HepG2 (cell line): ENCODE data around the gene AADAT. TPM values are rescaled to one million over a fixed set of nuclear protein-coding genes. Genes with fewer than 3 reads are reported as not detected.

Source experiments
- ATF6 ChIP-seq: sonication (generic); formaldehyde crosslinking; conservative IDR thresholded peaks from 2 replicates; pipeline ENCODE4 v1.4.0; 2020; ENCODE audit warnings: missing genetic modification reagents
- ATF7 ChIP-seq, 2 experiments: fragments of 450-650 bp in 1 of 2; sonication (generic) in 1 of 2; formaldehyde crosslinking in 1 of 2; IDR thresholded peaks; 2 replicates each; pipeline versions ENCODE4 v1.4.0 to v1.6.1; 2016 to 2020; ENCODE audit warnings: antibody characterized with exemption in 1 of 2, mild to moderate bottlenecking in 1 of 2, missing genetic modification reagents in 1 of 2
- CAMTA2 ChIP-seq: sonication (generic); formaldehyde crosslinking; IDR thresholded peaks from 2 replicates; pipeline ENCODE4 v1.4.0; 2020; ENCODE audit warnings: mild to moderate bottlenecking, missing genetic modification reagents, borderline replicate concordance
- CBX1 ChIP-seq: IDR thresholded peaks from one replicate; pipeline ENCODE4 v1.6.1; 2016; ENCODE audit warnings: antibody characterized with exemption, low read depth
- HDAC1 ChIP-seq: sonication (generic); formaldehyde crosslinking; IDR thresholded peaks from 2 replicates; pipeline ENCODE4 v1.5.1; 2020; ENCODE audit warnings: mild to moderate bottlenecking, missing genetic modification reagents
- HMG20B ChIP-seq: conservative IDR thresholded peaks from 2 replicates; pipeline ENCODE4 v1.6.1; 2016; ENCODE audit warnings: missing genetic modification reagents, missing compliant biosample characterization
- KDM5B ChIP-seq: sonication (generic); formaldehyde crosslinking; IDR thresholded peaks from 2 replicates; pipeline ENCODE4 v1.4.0; 2020; ENCODE audit warnings: missing genetic modification reagents, mild to moderate bottlenecking, borderline replicate concordance
- LRRFIP1 ChIP-seq: sonication (generic); formaldehyde crosslinking; conservative IDR thresholded peaks from 2 replicates; pipeline ENCODE4 v1.4.0; 2020; ENCODE audit warnings: missing genetic modification reagents
- MBNL3 ChIP-seq: fragments of 250-450 bp; sonication (Bioruptor Pico); conservative IDR thresholded peaks from 2 replicates; pipeline ENCODE4 v1.8.0; 2022; ENCODE audit warnings: mild to moderate bottlenecking, inconsistent platforms
- MTF1 ChIP-seq: sonication (generic); formaldehyde crosslinking; IDR thresholded peaks from 2 replicates; pipeline ENCODE4 v1.5.0; 2020; ENCODE audit warnings: missing genetic modification reagents
- MTF2 ChIP-seq: sonication (generic); formaldehyde crosslinking; IDR thresholded peaks from 2 replicates; pipeline ENCODE4 v1.5.0; 2020; ENCODE audit warnings: missing genetic modification reagents, borderline replicate concordance
- NFRKB ChIP-seq: fragments of 450-650 bp; IDR thresholded peaks from 2 replicates; pipeline ENCODE4 v1.6.1; 2017
- RELA ChIP-seq: sonication (generic); formaldehyde crosslinking; IDR thresholded peaks from 2 replicates; pipeline ENCODE4 v1.4.0; 2020; ENCODE audit warnings: missing genetic modification reagents
- RXRB ChIP-seq: IDR thresholded peaks from 2 replicates; pipeline ENCODE4 v1.6.1; 2016; ENCODE audit warnings: borderline replicate concordance, missing genetic modification reagents, missing compliant biosample characterization
- SMYD3 ChIP-seq: sonication (generic); formaldehyde crosslinking; IDR thresholded peaks from 2 replicates; pipeline ENCODE4 v1.8.1; 2023; ENCODE audit warnings: mild to moderate bottlenecking, missing genetic modification reagents
- SPEN ChIP-seq: sonication (generic); formaldehyde crosslinking; IDR thresholded peaks from 2 replicates; pipeline ENCODE4 v1.5.1; 2020; ENCODE audit warnings: low read depth, mild to moderate bottlenecking, missing genetic modification reagents
- ZBTB34 ChIP-seq: sonication (generic); formaldehyde crosslinking; IDR thresholded peaks from 2 replicates; pipeline ENCODE4 v1.8.0; 2022; ENCODE audit warnings: mild to moderate bottlenecking, missing genetic modification reagents
- ZBTB8A ChIP-seq: sonication (generic); formaldehyde crosslinking; IDR thresholded peaks from 2 replicates; pipeline ENCODE4 v1.4.0; 2020; ENCODE audit warnings: mild to moderate bottlenecking, low read depth, missing genetic modification reagents, borderline replicate concordance
- ZKSCAN8 ChIP-seq: IDR thresholded peaks from 2 replicates; pipeline ENCODE4 v1.6.1; 2016; ENCODE audit warnings: borderline replicate concordance, missing genetic modification reagents, missing compliant biosample characterization
- ZNF256 ChIP-seq: sonication (generic); formaldehyde crosslinking; conservative IDR thresholded peaks from 2 replicates; pipeline ENCODE4 v1.4.0; 2020; ENCODE audit warnings: missing genetic modification reagents
- ZNF335 ChIP-seq: sonication (generic); formaldehyde crosslinking; IDR thresholded peaks from 2 replicates; pipeline ENCODE4 v1.4.0; 2020; ENCODE audit warnings: missing genetic modification reagents
- ZNF33B ChIP-seq: sonication (generic); formaldehyde crosslinking; IDR thresholded peaks from 2 replicates; pipeline ENCODE4 v1.5.1; 2020; ENCODE audit warnings: mild to moderate bottlenecking, missing genetic modification reagents
- ZNF354B ChIP-seq: sonication (generic); formaldehyde crosslinking; IDR thresholded peaks from 2 replicates; pipeline ENCODE4 v1.8.0; 2022; ENCODE audit warnings: mild to moderate bottlenecking, missing genetic modification reagents
- ZNF501 ChIP-seq: sonication (generic); formaldehyde crosslinking; IDR thresholded peaks from 2 replicates; pipeline ENCODE4 v1.5.1; 2020; ENCODE audit warnings: mild to moderate bottlenecking, moderate library complexity, missing genetic modification reagents
- ZNF577 ChIP-seq: sonication (generic); formaldehyde crosslinking; IDR thresholded peaks from 2 replicates; pipeline ENCODE4 v1.4.0; 2020; ENCODE audit warnings: mild to moderate bottlenecking, low read depth, missing genetic modification reagents, borderline replicate concordance
- polyA plus RNA-seq, 8 experiments: library from polyadenylated mRNA; depleted of rRNA in 3 of 8; stranded (reverse) in 7 of 8; unstranded in 1 of 8; fragments of >200 nt; fragmentation: Illumina TruSeq in 4 of 8; extraction: Trizol in 4 of 8; gene quantifications; 2 replicates each; pipeline versions ENCODE4 v1.2.1 to v1.2.3, GENCODE V29; 2011 to 2016; ENCODE audit warnings: low read depth in 4 of 8, missing spikeins in 1 of 8, mixed read lengths in 1 of 8; ENCODE audit not compliant: insufficient read depth in 1 of 8
- total RNA-seq, 5 experiments: library from RNA; depleted of rRNA; stranded (reverse); fragments of >200 nt; fragmentation: Illumina TruSeq; extraction: Trizol; gene quantifications; 2 replicates each; pipeline ENCODE4 v1.2.3, GENCODE V29; 2016; ENCODE audit warnings: low read depth in 1 of 5

AADAT gene
- total and polyA plus RNA-seq, 2 of the 13 experiments (the other 11 are each of a cell fraction or from before 2014, with no cell fraction given), result 6.1 to 9.1 TPM

- no peak for TF ChIP-seq ATF7 (IDR thresholded peaks at IDR 0.05)
- TF ChIP-seq ATF7 (CRISPR knock-in tag; IDR thresholded peaks at IDR 0.05), result no peak
- peak; percentile 33; the same call in 1 of the 2 replicates for TF ChIP-seq ZNF501 (CRISPR knock-in tag)
- TF ChIP-seq ZNF335, result peak; percentile 49; the same call in 1 of the 2 replicates
- no peak for TF ChIP-seq MBNL3 (CRISPR knock-in tag)
- TF ChIP-seq SMYD3 (CRISPR knock-in tag), result no peak
- TF ChIP-seq ATF6 (CRISPR knock-in tag), result no peak
- TF ChIP-seq ZNF577 (CRISPR knock-in tag), result no peak
- TF ChIP-seq LRRFIP1 (CRISPR knock-in tag), result no peak
- TF ChIP-seq CBX1, result no peak
- TF ChIP-seq RELA (CRISPR knock-in tag), result no peak
- no peak for TF ChIP-seq MTF2 (CRISPR knock-in tag)
- peak; percentile 46 for TF ChIP-seq RXRB (CRISPR knock-in tag)
- TF ChIP-seq CAMTA2 (CRISPR knock-in tag), result no peak
- no peak for TF ChIP-seq ZNF354B
- TF ChIP-seq HDAC1 (CRISPR knock-in tag), result 0 out of 2 replicates have a peak, but pooled peaks have one; percentile 20
- TF ChIP-seq ZNF256 (CRISPR knock-in tag), result 0 out of 2 replicates have a peak, but pooled peaks have one; percentile 24
- no peak for TF ChIP-seq HMG20B (CRISPR knock-in tag)
- TF ChIP-seq MTF1 (CRISPR knock-in tag), result no peak
- TF ChIP-seq KDM5B (CRISPR knock-in tag), result peak; percentile 70; the same call in 1 of the 2 replicates
- no peak for TF ChIP-seq ZBTB34 (CRISPR knock-in tag)
- TF ChIP-seq ZNF33B, result no peak
- no peak for TF ChIP-seq ZKSCAN8
- no peak for TF ChIP-seq NFRKB
- TF ChIP-seq SPEN (CRISPR knock-in tag), result peak; percentile 66
- TF ChIP-seq ZBTB8A (CRISPR knock-in tag), result no peak
Measured at GRCh38 chr4:170089668-170090351, at the start of gene AADAT (continued).
